ENCODE results near the gene SMAD3. TPM values are rescaled to one million over a fixed set of nuclear protein-coding genes. Genes with fewer than 3 reads are reported as not detected.

Gene SMAD3
- total and polyA plus RNA-seq, 2 of the 4 experiments (the other 2 are of a cell fraction): 71.0 to 177 TPM

DNA sequence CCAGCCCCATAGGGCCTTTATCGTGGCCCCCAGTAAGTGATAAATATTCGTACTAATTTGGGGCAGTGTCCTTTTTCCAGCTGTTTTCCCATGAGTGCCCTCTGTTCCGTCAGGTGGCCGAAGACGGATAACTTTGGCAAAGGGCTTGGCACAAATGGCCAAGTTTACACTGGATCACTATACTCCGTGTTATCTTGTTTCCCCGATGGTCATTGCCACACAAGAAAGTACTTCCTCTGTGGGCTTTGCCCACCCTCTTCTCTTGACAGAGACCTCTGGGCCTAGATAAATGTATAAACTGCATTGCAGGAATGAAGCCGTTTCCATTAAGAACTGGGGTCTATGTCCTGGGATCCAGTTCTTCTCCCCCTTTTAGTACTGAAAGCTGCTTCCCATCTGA is 39.1 kb downstream of the SMAD3 start:
- intact Hi-C loops (cut with micrococcal nuclease) (no loop called here), in situ Hi-C loops (cut with MboI; ENCODE audit: low sequenced_read_pairs) (no loop called here), dilution Hi-C loops (cut with HindIII; ENCODE audit: low sequenced_read_pairs, unreplicated experiment) (no loop called here)
- no peak for TF ChIP-seq FOS (IDR thresholded peaks at IDR 0.05; ENCODE audit: low read depth, low read length)
- no peak for DNase-seq
- Histone ChIP-seq H2BK20ac (ENCODE audit: low read depth, low read length) (peak overlapping the region; percentile 78), H3K23ac (ENCODE audit: low read depth, low read length) (peak overlapping the region; percentile 62), H2BK5ac (ENCODE audit: low read depth, low read length, poor library complexity, severe bottlenecking) (peak overlapping the region; percentile 82), H4K20me1 (ENCODE audit: insufficient read depth, low read length) (peaks cover 65% of the 10 kb centered on the region), H3K4ac (ENCODE audit: low read depth, low read length) (peak overlapping the region; percentile 83), H3K27me3 (ENCODE audit: control insufficient read depth, insufficient read depth, low read length) (no peaks in the 10 kb centered on the region), H3K27ac (ENCODE audit: insufficient read depth, low read length) (peak overlapping the region; percentile 90), H3K4me2 (ENCODE audit: low read depth, low read length) (peak overlapping the region; percentile 8; the same call in 1 of the 2 replicates), H4K8ac (ENCODE audit: low read depth in 2 of 2, low read length in 2 of 2) (peak overlapping the region; percentile 53 to 67), H3K79me1 (ENCODE audit: low read depth in 1 of 2, low read length in 2 of 2) (peaks cover 30 to 86% of the 10 kb centered on the region in 2 experiments), H3K14ac (replicated peaks; ENCODE audit: low read depth, low read length) (peak overlapping the region; percentile 70), H3K4me3 (ENCODE audit: insufficient read depth, low read depth, low read length) (no peak overlapping the region), H2BK120ac (ENCODE audit: low read depth, low read length) (peak overlapping the region; percentile 84), H3K9me3 (ENCODE audit: control insufficient read depth, insufficient read depth, low read length) (no peaks in the 10 kb centered on the region), H2AFZ (replicated peaks; ENCODE audit: low read length, poor library complexity) (no peak overlapping the region), H3K4me1 (ENCODE audit: control insufficient read depth, insufficient read depth, low read length) (peaks cover 71% of the 10 kb centered on the region), H3K18ac (ENCODE audit: low read depth, low read length) (peak overlapping the region; percentile 65), H3K56ac (ENCODE audit: extremely low read depth, insufficient read depth, low read length) (peak overlapping the region; percentile 87), H3K9ac (ENCODE audit: low read depth, low read length) (peak overlapping the region; percentile 39), H2BK15ac (ENCODE audit: low read depth, low read length) (peak overlapping the region; percentile 56), H3K36me3 (ENCODE audit: control insufficient read depth, insufficient read depth, low read length) (peaks cover 32% of the 10 kb centered on the region), H3K9me1 (ENCODE audit: insufficient read depth, low read length) (peaks cover 64% of the 10 kb centered on the region), H2AK5ac (ENCODE audit: low read depth, low read length) (peak overlapping the region; percentile 90), H4K91ac (ENCODE audit: insufficient read depth, low read depth, low read length) (peak overlapping the region; percentile 91), H4K5ac (ENCODE audit: low read depth, low read length) (peak overlapping the region; percentile 62), H2AK9ac (replicated peaks; ENCODE audit: low read depth, low read length, poor library complexity) (no peak overlapping the region)
- BruUV-seq (replicated peaks): no TSS peak
- POLR2A ChIA-PET (ENCODE audit: unreplicated experiment): no interaction called here
- no peak for ATAC-seq (ENCODE audit: low read depth)
- CTCF ChIA-PET: no interaction called here
- 50% methylated on average over 6 of the region's 8 CpGs; no CpG with 5 or more reads in 1 of the 2 experiments for WGBS, 2 experiments (ENCODE audit: extremely low coverage in 2 of 2, insufficient read length in 1 of 2)
